HCT116 (cell line): ENCODE data around the gene FGF22. TPM values are rescaled to one million over a fixed set of nuclear protein-coding genes. Genes with fewer than 3 reads are reported as not detected.

ENCODE experiments used
- ATAC-seq: fragments of 200-7000 bp; cut with Tn5 transposase; 2 replicates; pipeline ENCODE4 v1.9.1; 2020; ENCODE audit warnings: mild to moderate bottlenecking, moderate library complexity
- BruUV-seq: library from RNA; stranded (reverse); fragments of 400-500 nt; replicated peaks from 2 replicates; lab custom pipeline; 2021; lab: Mats Ljungman, UMichigan
- CTCF ChIA-PET: fragments of 300-600 bp; sonication (Branson Sonifier 250); formaldehyde crosslinking; loops from one replicate; lab custom pipeline; 2021; ENCODE audit warnings: antibody characterized with exemption; lab: Charles Lee
- POLR2A ChIA-PET: fragments of 300-600, 350-600 bp; sonication (Branson Sonifier 250); formaldehyde crosslinking; loops from one replicate; lab custom pipeline; 2021; ENCODE audit warnings: antibody characterized with exemption; lab: Charles Lee
- RAD21 ChIA-PET, 2 experiments: fragments of 300-600 bp; sonication (Branson Sonifier 250); formaldehyde crosslinking; loops; one replicate each; lab custom pipeline; 2023; ENCODE audit warnings: low total read pairs in 2 of 2; ENCODE audit not compliant: uncharacterized antibody in 2 of 2, unreplicated experiment in 2 of 2, low non-redundant PET in 1 of 2; lab: Charles Lee
- DNase-seq: peaks from one replicate; pipeline ENCODE4 v3.0.0-alpha.2; 2010; ENCODE audit warnings: low read depth, low spot score
- H2AFZ ChIP-seq: fragments of 200-600 bp; shearing (Covaris generic), sonication (generic); 2 replicates; pipeline ENCODE4 v1.6.1; 2017; ENCODE audit warnings: low read depth, mixed run types, mixed read lengths, antibody characterized with exemption, low read length; ENCODE audit not compliant: poor library complexity, severe bottlenecking
- H3K27ac ChIP-seq: 2 replicates; pipeline ENCODE4 v1.5.1; 2012; ENCODE audit warnings: low read depth, low read length
- H3K27me3 ChIP-seq: fragments of 200-600 bp; sonication (generic); 2 replicates; pipeline ENCODE4 v1.6.1; 2016; ENCODE audit warnings: mixed run types, low read length, mixed read lengths; ENCODE audit not compliant: insufficient read depth
- H3K36me3 ChIP-seq, 2 experiments: fragments of 200-500 bp in 1 of 2; fragments of 200-600 bp in 1 of 2; sonication (Bioruptor generic) in 1 of 2; sonication (generic) in 1 of 2; 2 replicates each; pipeline versions ENCODE4 v1.5.1 to v1.6.1; 2014 to 2016; ENCODE audit warnings: low read length in 2 of 2, inconsistent platforms in 1 of 2, mixed read lengths in 1 of 2, mixed run types in 1 of 2; ENCODE audit not compliant: insufficient read depth in 2 of 2, control insufficient read depth in 1 of 2
- H3K4me1 ChIP-seq, 2 experiments: fragments of 200-600 bp in 1 of 2; sonication (generic) in 1 of 2; 2 replicates each; pipeline versions ENCODE4 v1.5.1 to v1.6.1; 2012 to 2017; ENCODE audit warnings: low read length in 2 of 2, inconsistent platforms in 1 of 2, mild to moderate bottlenecking in 1 of 2, mixed read lengths in 1 of 2, mixed run types in 1 of 2, moderate library complexity in 1 of 2; ENCODE audit not compliant: insufficient read depth in 2 of 2, control insufficient read depth in 1 of 2
- H3K4me2 ChIP-seq: fragments of 200-600 bp; sonication (generic); 2 replicates; pipeline ENCODE4 v1.6.1; 2017; ENCODE audit warnings: mixed run types, low read length, mixed read lengths
- H3K4me3 ChIP-seq, 2 experiments: fragments of 200-600 bp in 1 of 2; sonication (generic) in 1 of 2; replicated peaks in 1 of 2; 2 replicates each; pipeline ENCODE4 v1.5.1; 2011 to 2016; ENCODE audit warnings: low read length in 2 of 2, control low read depth in 1 of 2, low read depth in 1 of 2, mild to moderate bottlenecking in 1 of 2, mixed read lengths in 1 of 2, mixed run types in 1 of 2
- H3K79me2 ChIP-seq: fragments of 200-600 bp; sonication (generic); 2 replicates; pipeline ENCODE4 v1.6.1; 2017; ENCODE audit warnings: mild to moderate bottlenecking, mixed run types, low read length, moderate library complexity, mixed read lengths; ENCODE audit not compliant: insufficient read depth
- H3K9ac ChIP-seq: fragments of 200-600 bp; sonication (generic); 2 replicates; pipeline ENCODE4 v1.6.1; 2016; ENCODE audit warnings: low read length, mixed read lengths
- H3K9me2 ChIP-seq: fragments of 200-600 bp; sonication (generic), shearing (Covaris generic); 2 replicates; pipeline ENCODE4 v1.6.1; 2017; ENCODE audit warnings: mixed run types, mild to moderate bottlenecking, moderate library complexity; ENCODE audit not compliant: insufficient read depth
- H3K9me3 ChIP-seq, 2 experiments: fragments of 200-500 bp in 1 of 2; fragments of 200-600 bp in 1 of 2; sonication (Bioruptor generic) in 1 of 2; sonication (generic) in 1 of 2; 2 replicates each; pipeline ENCODE4 v1.6.1; 2014 to 2017; ENCODE audit warnings: low read length in 2 of 2, mixed read lengths in 2 of 2, inconsistent platforms in 1 of 2, low read depth in 1 of 2, mild to moderate bottlenecking in 1 of 2, mixed run types in 1 of 2, moderate library complexity in 1 of 2; ENCODE audit not compliant: control insufficient read depth in 1 of 2, insufficient read depth in 1 of 2
- H4K20me1 ChIP-seq: fragments of 200-600 bp; sonication (generic), shearing (Covaris generic); 2 replicates; pipeline ENCODE4 v1.6.1; 2017; ENCODE audit warnings: mixed run types, mild to moderate bottlenecking, moderate library complexity; ENCODE audit not compliant: insufficient read depth
- POLR2AphosphoS5 ChIP-seq: IDR thresholded peaks from 2 replicates; pipeline ENCODE4 v1.6.1; 2011; ENCODE audit warnings: mild to moderate bottlenecking, low read depth, low read length, moderate library complexity
- intact Hi-C: fragments of 100-400 bp; cut with micrococcal nuclease; formaldehyde crosslinking; loops from 2 replicates; pipeline ENCODE4 v1.10.0; 2022
- total RNA-seq: library from RNA; stranded (reverse); gene quantifications from one replicate; pipeline ENCODE4 v1.2.1, GENCODE V29; 2021; ENCODE audit not compliant: unreplicated experiment
- TF ChIP-seq, protein P1 (sequence below): IDR thresholded peaks from 2 replicates; pipeline ENCODE4 v1.6.1; 2012; ENCODE audit warnings: low read depth
- TF ChIP-seq, protein P2 (sequence below): IDR thresholded peaks from 2 replicates; pipeline ENCODE4 v1.6.1; 2011; ENCODE audit warnings: mild to moderate bottlenecking, low read length, moderate library complexity; ENCODE audit not compliant: insufficient replicate concordance; ENCODE audit errors: extremely low read depth

Gene FGF22
- total RNA-seq, 1 experiment from 2014 or later = 1.5 TPM

DNA sequence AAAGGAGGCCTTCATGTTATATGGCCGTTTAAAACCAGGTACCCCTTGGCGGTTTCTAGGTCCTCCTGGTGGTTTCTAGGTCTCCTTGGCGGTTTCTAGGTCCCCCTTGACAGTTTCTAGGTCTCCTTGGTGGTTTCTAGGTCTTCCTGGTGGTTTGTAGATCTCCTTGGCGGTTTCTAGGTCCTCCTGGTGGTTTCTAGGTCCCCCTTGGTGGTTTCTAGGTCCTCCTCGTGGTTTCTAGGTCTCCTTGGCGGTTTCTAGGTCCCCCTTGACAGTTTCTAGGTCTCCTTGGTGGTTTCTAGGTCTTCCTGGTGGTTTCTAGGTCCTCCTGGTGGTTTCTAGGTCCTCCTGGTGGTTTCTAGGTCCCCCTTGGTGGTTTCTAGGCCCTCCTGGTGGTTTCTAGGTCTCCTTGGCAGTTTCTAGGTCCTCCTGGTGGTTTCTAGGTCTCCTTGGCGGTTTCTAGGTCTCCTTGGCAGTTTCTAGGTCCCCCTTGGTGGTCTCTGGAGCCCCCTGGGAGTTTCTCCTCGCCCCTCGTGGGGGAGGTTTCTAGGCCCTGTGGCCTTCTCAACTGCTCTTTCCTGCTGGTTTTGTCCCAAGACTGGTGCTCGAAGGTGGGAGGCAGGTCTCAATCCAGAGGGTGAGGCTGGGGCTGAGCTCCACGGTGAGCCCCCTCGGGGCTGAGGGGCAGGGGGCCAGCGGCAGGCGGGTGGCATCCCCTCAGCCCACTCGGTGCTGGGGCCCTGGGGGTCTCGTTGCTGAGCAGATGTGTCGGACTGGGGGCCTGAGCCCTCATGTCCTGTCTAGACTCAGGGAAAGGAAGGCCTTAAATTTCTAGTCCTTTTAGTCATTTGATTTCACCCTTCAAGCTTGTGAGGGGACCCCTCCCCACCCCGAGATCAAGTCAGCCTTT lies 42.0 kb upstream of the FGF22 start:
- no peak overlapping the region for H2AFZ ChIP-seq
- H3K4me2 ChIP-seq = no peak overlapping the region
- no peak overlapping the region for H3K9ac ChIP-seq
- peaks cover 0 to 10% of the 10 kb centered on the region in 2 experiments; a peak in 1 of 4 replicates for H3K9me3 ChIP-seq
- ChIA-PET POLR2A (no interaction called here), RAD21 (no interaction called here), CTCF (no interaction called here)
- no peaks in the 10 kb centered on the region for H4K20me1 ChIP-seq
- DNase-seq (peak; percentile 31), ATAC-seq (no peak)
- no peaks in the 10 kb centered on the region for H3K27me3 ChIP-seq
- H3K36me3 ChIP-seq = no peaks in the 10 kb centered on the region
- no peaks in the 10 kb centered on the region for H3K9me2 ChIP-seq
- no peaks in the 10 kb centered on the region for H3K4me1 ChIP-seq
- H3K4me3 ChIP-seq = no peak overlapping the region
- BruUV-seq = no TSS peak
- intact Hi-C loops = no loop called here
- no peak overlapping the region for H3K27ac ChIP-seq
- TF ChIP-seq, protein P1, sequence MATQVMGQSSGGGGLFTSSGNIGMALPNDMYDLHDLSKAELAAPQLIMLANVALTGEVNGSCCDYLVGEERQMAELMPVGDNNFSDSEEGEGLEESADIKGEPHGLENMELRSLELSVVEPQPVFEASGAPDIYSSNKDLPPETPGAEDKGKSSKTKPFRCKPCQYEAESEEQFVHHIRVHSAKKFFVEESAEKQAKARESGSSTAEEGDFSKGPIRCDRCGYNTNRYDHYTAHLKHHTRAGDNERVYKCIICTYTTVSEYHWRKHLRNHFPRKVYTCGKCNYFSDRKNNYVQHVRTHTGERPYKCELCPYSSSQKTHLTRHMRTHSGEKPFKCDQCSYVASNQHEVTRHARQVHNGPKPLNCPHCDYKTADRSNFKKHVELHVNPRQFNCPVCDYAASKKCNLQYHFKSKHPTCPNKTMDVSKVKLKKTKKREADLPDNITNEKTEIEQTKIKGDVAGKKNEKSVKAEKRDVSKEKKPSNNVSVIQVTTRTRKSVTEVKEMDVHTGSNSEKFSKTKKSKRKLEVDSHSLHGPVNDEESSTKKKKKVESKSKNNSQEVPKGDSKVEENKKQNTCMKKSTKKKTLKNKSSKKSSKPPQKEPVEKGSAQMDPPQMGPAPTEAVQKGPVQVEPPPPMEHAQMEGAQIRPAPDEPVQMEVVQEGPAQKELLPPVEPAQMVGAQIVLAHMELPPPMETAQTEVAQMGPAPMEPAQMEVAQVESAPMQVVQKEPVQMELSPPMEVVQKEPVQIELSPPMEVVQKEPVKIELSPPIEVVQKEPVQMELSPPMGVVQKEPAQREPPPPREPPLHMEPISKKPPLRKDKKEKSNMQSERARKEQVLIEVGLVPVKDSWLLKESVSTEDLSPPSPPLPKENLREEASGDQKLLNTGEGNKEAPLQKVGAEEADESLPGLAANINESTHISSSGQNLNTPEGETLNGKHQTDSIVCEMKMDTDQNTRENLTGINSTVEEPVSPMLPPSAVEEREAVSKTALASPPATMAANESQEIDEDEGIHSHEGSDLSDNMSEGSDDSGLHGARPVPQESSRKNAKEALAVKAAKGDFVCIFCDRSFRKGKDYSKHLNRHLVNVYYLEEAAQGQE = no peak
- peak; percentile 73 for TF ChIP-seq POLR2AphosphoS5
- TF ChIP-seq, protein P2, sequence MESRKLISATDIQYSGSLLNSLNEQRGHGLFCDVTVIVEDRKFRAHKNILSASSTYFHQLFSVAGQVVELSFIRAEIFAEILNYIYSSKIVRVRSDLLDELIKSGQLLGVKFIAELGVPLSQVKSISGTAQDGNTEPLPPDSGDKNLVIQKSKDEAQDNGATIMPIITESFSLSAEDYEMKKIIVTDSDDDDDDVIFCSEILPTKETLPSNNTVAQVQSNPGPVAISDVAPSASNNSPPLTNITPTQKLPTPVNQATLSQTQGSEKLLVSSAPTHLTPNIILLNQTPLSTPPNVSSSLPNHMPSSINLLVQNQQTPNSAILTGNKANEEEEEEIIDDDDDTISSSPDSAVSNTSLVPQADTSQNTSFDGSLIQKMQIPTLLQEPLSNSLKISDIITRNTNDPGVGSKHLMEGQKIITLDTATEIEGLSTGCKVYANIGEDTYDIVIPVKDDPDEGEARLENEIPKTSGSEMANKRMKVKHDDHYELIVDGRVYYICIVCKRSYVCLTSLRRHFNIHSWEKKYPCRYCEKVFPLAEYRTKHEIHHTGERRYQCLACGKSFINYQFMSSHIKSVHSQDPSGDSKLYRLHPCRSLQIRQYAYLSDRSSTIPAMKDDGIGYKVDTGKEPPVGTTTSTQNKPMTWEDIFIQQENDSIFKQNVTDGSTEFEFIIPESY = peak; percentile 9
- TF ChIP-seq, all 23 proteins: peak for 2
- H3K79me2 ChIP-seq = no peaks in the 10 kb centered on the region
